ENCODE measurements around the gene FBXW7.
A peak's percentile ranks its signal among the peaks of the same experiment; 100 is the strongest.

- TF ChIP-seq TOX (CRISPR knock-in tag; IDR thresholded peaks at IDR 0.05; ENCODE audit: borderline replicate concordance): no peak
- TF ChIP-seq ARNTL (CRISPR knock-in tag; IDR thresholded peaks at IDR 0.05; ENCODE audit: borderline replicate concordance, low read depth): no peak
- no peak for TF ChIP-seq ZNF8 (CRISPR knock-in tag; IDR thresholded peaks at IDR 0.05)
- no peak for TF ChIP-seq ZC3H10 (CRISPR knock-in tag; IDR thresholded peaks at IDR 0.05)
- TF ChIP-seq ZFP3 (CRISPR knock-in tag; IDR thresholded peaks at IDR 0.05): no peak
- TF ChIP-seq ISL1 (CRISPR knock-in tag; IDR thresholded peaks at IDR 0.05): peak; percentile 70
- TF ChIP-seq SNAI2 (CRISPR knock-in tag; IDR thresholded peaks at IDR 0.05): no peak
- TF ChIP-seq, protein P1, sequence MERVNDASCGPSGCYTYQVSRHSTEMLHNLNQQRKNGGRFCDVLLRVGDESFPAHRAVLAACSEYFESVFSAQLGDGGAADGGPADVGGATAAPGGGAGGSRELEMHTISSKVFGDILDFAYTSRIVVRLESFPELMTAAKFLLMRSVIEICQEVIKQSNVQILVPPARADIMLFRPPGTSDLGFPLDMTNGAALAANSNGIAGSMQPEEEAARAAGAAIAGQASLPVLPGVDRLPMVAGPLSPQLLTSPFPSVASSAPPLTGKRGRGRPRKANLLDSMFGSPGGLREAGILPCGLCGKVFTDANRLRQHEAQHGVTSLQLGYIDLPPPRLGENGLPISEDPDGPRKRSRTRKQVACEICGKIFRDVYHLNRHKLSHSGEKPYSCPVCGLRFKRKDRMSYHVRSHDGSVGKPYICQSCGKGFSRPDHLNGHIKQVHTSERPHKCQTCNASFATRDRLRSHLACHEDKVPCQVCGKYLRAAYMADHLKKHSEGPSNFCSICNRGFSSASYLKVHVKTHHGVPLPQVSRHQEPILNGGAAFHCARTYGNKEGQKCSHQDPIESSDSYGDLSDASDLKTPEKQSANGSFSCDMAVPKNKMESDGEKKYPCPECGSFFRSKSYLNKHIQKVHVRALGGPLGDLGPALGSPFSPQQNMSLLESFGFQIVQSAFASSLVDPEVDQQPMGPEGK (CRISPR knock-in tag; IDR thresholded peaks at IDR 0.05; ENCODE audit: borderline replicate concordance): no peak
- TF ChIP-seq OSR1 (CRISPR knock-in tag; IDR thresholded peaks at IDR 0.05): no peak
- no peak for TF ChIP-seq CSDC2 (CRISPR knock-in tag; IDR thresholded peaks at IDR 0.05)
- no peak for TF ChIP-seq PPARA (CRISPR knock-in tag; IDR thresholded peaks at IDR 0.05; ENCODE audit: borderline replicate concordance)
- TF ChIP-seq CREB5 (CRISPR knock-in tag; IDR thresholded peaks at IDR 0.05; ENCODE audit: low read depth): no peak
- TF ChIP-seq BACH2 (CRISPR knock-in tag; IDR thresholded peaks at IDR 0.05; ENCODE audit: borderline replicate concordance): no peak
- TF ChIP-seq ESRRG (CRISPR knock-in tag; IDR thresholded peaks at IDR 0.05): no peak
Measured at GRCh38 chr4:152363086-152363485, 172.8 kb downstream of the FBXW7 start.
